B cell (primary cell): ENCODE measurements around the gene TLX3. TPM values are rescaled to one million over a fixed set of nuclear protein-coding genes. Genes with fewer than 3 reads are reported as not detected.

ENCODE experiments used
- ATAC-seq: fragments of 200-7000 bp; cut with Tn5 transposase; one replicate; pipeline ENCODE4 v1.10.0; 2021; ENCODE audit warnings: low read depth, mild to moderate bottlenecking, moderate number of reproducible peaks, moderate library complexity
- CTCF ChIA-PET: fragments of 350-600 bp; sonication (Branson Sonifier 250); formaldehyde crosslinking; loops from one replicate; lab custom pipeline; 2021; ENCODE audit warnings: antibody characterized with exemption, inconsistent platforms; lab: Charles Lee
- POLR2A ChIA-PET: fragments of 350-600 bp; sonication (Branson Sonifier 250); formaldehyde crosslinking; loops from one replicate; lab custom pipeline; 2021; ENCODE audit warnings: antibody characterized with exemption; lab: Charles Lee
- DNase-seq: peaks from one replicate; pipeline ENCODE4 v3.0.0; 2013
- H2AFZ ChIP-seq: 2 replicates; pipeline ENCODE4 v1.6.1; 2012; ENCODE audit warnings: mild to moderate bottlenecking, low read depth, low read length; ENCODE audit not compliant: insufficient read depth, poor library complexity, severe bottlenecking
- H3K27ac ChIP-seq, 2 donors: 1 replicate in 1 of 2; 2 replicates in 1 of 2; pipeline ENCODE4 v1.5.1; 2012 to 2013; ENCODE audit warnings: low read length in 2 of 2, mild to moderate bottlenecking in 2 of 2, moderate library complexity in 1 of 2
- H3K27me3 ChIP-seq, 4 experiments: fragments of 200-600 bp in 1 of 4; sonication (generic) in 1 of 4; replicated peaks in 1 of 4; 1 replicate in 2 of 4; 2 replicates in 2 of 4; pipeline versions ENCODE4 v1.6.1 to v1.7.0; 2013 to 2016; ENCODE audit warnings: low read length in 3 of 4, mild to moderate bottlenecking in 2 of 4, mixed read lengths in 1 of 4, moderate library complexity in 1 of 4; ENCODE audit not compliant: insufficient read depth in 4 of 4, control insufficient read depth in 3 of 4; ENCODE audit errors: control extremely low read depth in 1 of 4
- H3K36me3 ChIP-seq, 2 experiments: replicated peaks in 1 of 2; 1 replicate in 1 of 2; 2 replicates in 1 of 2; pipeline versions ENCODE4 v1.6.1 to v1.7.1; 2013; ENCODE audit warnings: low read length in 1 of 2; ENCODE audit not compliant: insufficient read depth in 2 of 2, control insufficient read depth in 1 of 2; ENCODE audit errors: control extremely low read depth in 1 of 2, extremely low read depth in 1 of 2
- H3K4me1 ChIP-seq, 2 donors: fragments of 200-600 bp in 1 of 2; sonication (generic) in 1 of 2; 1 replicate in 1 of 2; 2 replicates in 1 of 2; pipeline versions ENCODE4 v1.5.1 to v1.6.1; 2013 to 2017; ENCODE audit warnings: low read length in 2 of 2; ENCODE audit not compliant: control insufficient read depth in 2 of 2, insufficient read depth in 2 of 2
- H3K4me2 ChIP-seq: replicated peaks from 2 replicates; pipeline ENCODE3; 2012; ENCODE audit warnings: mild to moderate bottlenecking, low read depth, low read length; ENCODE audit not compliant: poor library complexity, severe bottlenecking
- H3K4me3 ChIP-seq, 5 experiments: fragments of 200-600 bp in 1 of 5; sonication (generic) in 1 of 5; 1 replicate in 3 of 5; 2 replicates in 2 of 5; pipeline versions ENCODE4 v1.5.1 to v1.7.0; 2011 to 2016; ENCODE audit warnings: low read length in 4 of 5, mild to moderate bottlenecking in 4 of 5, low read depth in 2 of 5, control low read depth in 1 of 5, moderate library complexity in 1 of 5; ENCODE audit not compliant: insufficient read depth in 1 of 5; ENCODE audit errors: control extremely low read depth in 1 of 5, extremely low read depth in 1 of 5
- H3K79me2 ChIP-seq: fragments of 200-600 bp; sonication (generic); one replicate; pipeline ENCODE4 v1.6.0; 2016; ENCODE audit warnings: low read length; ENCODE audit not compliant: control insufficient read depth, insufficient read depth
- H3K9ac ChIP-seq: fragments of 200-600 bp; sonication (generic); 2 replicates; pipeline ENCODE4 v1.6.1; 2017; ENCODE audit warnings: mild to moderate bottlenecking, low read length, moderate library complexity
- H3K9me3 ChIP-seq, 3 donors: one replicate each; pipeline versions ENCODE4 v1.6.1 to v1.7.1; 2013; ENCODE audit warnings: low read length in 2 of 3; ENCODE audit not compliant: control insufficient read depth in 2 of 3, insufficient read depth in 1 of 3; ENCODE audit errors: control extremely low read depth in 1 of 3
- H4K20me1 ChIP-seq: 2 replicates; pipeline ENCODE4 v1.6.0; 2012; ENCODE audit warnings: mild to moderate bottlenecking, low read length; ENCODE audit not compliant: insufficient read depth, control insufficient read depth, poor library complexity, severe bottlenecking
- H3K27ac Mint-ChIP-seq: one replicate; pipeline ENCODE4 v1.8.0; 2021; ENCODE audit warnings: mixed read lengths
- H3K27me3 Mint-ChIP-seq: one replicate; pipeline ENCODE4 v1.8.0; 2021; ENCODE audit warnings: mixed read lengths
- H3K4me1 Mint-ChIP-seq: one replicate; pipeline ENCODE4 v1.8.0; 2021; ENCODE audit warnings: mixed read lengths
- H3K4me3 Mint-ChIP-seq: one replicate; pipeline ENCODE4 v1.8.0; 2021; ENCODE audit warnings: mixed read lengths
- H3K9me3 Mint-ChIP-seq: one replicate; pipeline ENCODE4 v1.8.0; 2022; ENCODE audit warnings: mixed read lengths; ENCODE audit not compliant: insufficient read depth
- CTCF ChIP-seq: fragments of 200-600 bp; IDR thresholded peaks from one replicate; pipeline ENCODE4 v1.8.0; 2022; ENCODE audit warnings: antibody characterized with exemption, mild to moderate bottlenecking
- EZH2 ChIP-seq: IDR thresholded peaks from 2 replicates; pipeline ENCODE4 v1.6.1; 2012; ENCODE audit warnings: borderline replicate concordance, low read depth, mild to moderate bottlenecking, moderate library complexity, low read length; ENCODE audit not compliant: insufficient read depth, poor library complexity, severe bottlenecking
- WGBS: methylation state at CpG from one replicate; pipeline ENCODE4 v1.1.5; 2013; ENCODE audit warnings: missing lambda C conversion rate; ENCODE audit not compliant: insufficient coverage; 5-methylcytosine and 5-hydroxymethylcytosine counted together
- intact Hi-C: fragments of 100-400 bp; cut with micrococcal nuclease; formaldehyde crosslinking; loops from one replicate; pipeline ENCODE4 v1.10.0; 2022
- polyA plus RNA-seq: library from polyadenylated mRNA; depleted of rRNA; stranded (reverse); fragments of >200 nt; gene quantifications from 2 replicates; pipeline ENCODE4 v1.2.3, GENCODE V29; 2012
- total RNA-seq, 2 donors: library from RNA; stranded (reverse); fragments of 120-200 nt in 1 of 2; gene quantifications; 1 replicate in 1 of 2; 2 replicates in 1 of 2; pipeline versions ENCODE4 v1.2.3 to v1.2.4, GENCODE V29; 2013 to 2022

TLX3 gene
- total and polyA plus RNA-seq, 2 donors (not counting 1 experiment from before 2014, with no cell fraction given) = not detected

DNA sequence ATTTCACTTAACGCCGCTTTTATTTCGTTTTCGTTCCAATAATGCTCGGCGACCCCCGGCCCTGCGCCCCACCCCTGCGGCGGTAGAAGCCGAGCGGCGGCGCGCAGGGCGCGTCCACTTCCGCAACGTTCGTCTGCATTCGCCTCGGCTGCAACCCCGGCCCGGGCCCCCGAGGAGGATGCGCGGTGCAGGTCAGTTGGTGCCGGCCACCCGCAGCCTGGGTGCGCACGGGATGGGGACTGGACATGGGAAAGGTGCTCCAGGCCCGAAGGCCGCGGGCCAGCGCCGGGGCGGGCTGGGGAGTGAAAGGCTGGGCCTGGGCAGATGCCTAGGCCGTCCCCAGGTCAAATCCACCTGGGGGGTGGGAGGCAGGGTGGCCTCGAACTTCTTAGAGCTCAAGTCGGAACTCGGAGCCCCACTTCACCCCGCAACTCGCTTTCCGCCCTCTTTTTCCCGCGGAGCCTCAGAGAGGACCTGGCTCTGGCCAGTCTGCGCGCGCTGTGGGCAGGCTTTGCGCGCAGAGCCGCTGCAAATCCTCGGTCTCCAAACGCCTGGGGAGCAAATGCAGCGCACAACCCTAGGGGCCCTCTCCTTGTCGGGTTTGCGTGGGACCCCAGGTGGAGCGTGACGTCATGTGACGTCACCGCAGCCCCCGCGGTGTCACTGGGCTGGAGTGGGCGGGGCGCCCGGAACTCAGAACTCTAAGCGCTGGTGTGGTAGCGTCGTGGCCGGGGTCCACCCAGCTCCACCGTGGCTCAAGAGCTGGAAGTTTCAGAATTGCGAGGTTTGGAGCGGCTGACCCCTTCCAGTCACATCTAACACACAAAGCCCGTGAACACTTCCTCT, 3.3 kb downstream of the TLX3 start:
- H3K4me1 Mint-ChIP-seq = peaks cover 19% of the 10 kb centered on the region
- WGBS = 7% methylated on average over 74 of the region's 74 CpGs
- H3K27me3 ChIP-seq = peaks cover 0 to 82% (median 47%) of the 10 kb centered on the region in 4 experiments

More for the DNA sequence above, 3.3 kb downstream of the TLX3 start:
- TF ChIP-seq EZH2 (no peak), CTCF (no peak)
- intact Hi-C loops = no loop called here
- Histone ChIP-seq H3K27ac (no peak overlapping the region), H4K20me1 (no peaks in the 10 kb centered on the region), H3K4me1 (peaks cover 17 to 20% of the 10 kb centered on the region in 2 donors), H2AFZ (peak overlapping the region; percentile 56), H3K79me2 (no peaks in the 10 kb centered on the region), H3K4me2 (peak overlapping the region; percentile 61), H3K9ac (peak overlapping the region; percentile 11), H3K9me3 (peaks cover 0 to 71% (median 0%) of the 10 kb centered on the region in 3 donors), H3K36me3 (no peaks in the 10 kb centered on the region), H3K4me3 (peak overlapping the region in 2 of 5 experiments; percentile 23 to 41)
- Mint-ChIP-seq H3K27ac (no peak overlapping the region), H3K4me3 (peak overlapping the region; percentile 53), H3K27me3 (peaks cover 47% of the 10 kb centered on the region), H3K9me3 (no peaks in the 10 kb centered on the region)
- ChIA-PET POLR2A (no interaction called here), CTCF (no interaction called here)
- ATAC-seq (no peak), DNase-seq (peak; percentile 30)
